ENCODE data around the gene PCSK6.
A peak's percentile ranks its signal among the peaks of the same experiment; 100 is the strongest.

- TF ChIP-seq CTCF (IDR thresholded peaks at IDR 0.05) (no peak), POLR2A (IDR thresholded peaks at IDR 0.05) (no peak), POLR2AphosphoS5 (IDR thresholded peaks at IDR 0.05) (peak in 1 of 3 donors; percentile 39)
These were observed 34.0 kb downstream of the PCSK6 start for GRCh38 chr15:101455291-101456025.
